HG03025 (cell line): ENCODE data around the gene AFF3.
"Not testable (repeated sequence)": the region's sequence is repeated elsewhere in the genome, so short reads cannot be mapped to it uniquely, and the experiment has no call there.

Experiments used
- ATAC-seq: cut with Tn5 transposase; IDR thresholded peaks from one replicate; pipeline ENCODE4 v1.9.1; 2021; ENCODE audit warnings: mild to moderate bottlenecking, moderate library complexity; ENCODE audit not compliant: unreplicated experiment, low FRiP score

Gene AFF3

GRCh38 chr2:100109986-100110613 lies 32.3 kb downstream of the AFF3 start:
- ATAC-seq = no peak

- not testable (repeated sequence) for ATAC-seq
These were observed 33.8 kb downstream of the AFF3 start for GRCh38 chr2:100108648-100109020.

- no peak for ATAC-seq
These were observed 34.3 kb downstream of the AFF3 start for GRCh38 chr2:100107906-100108647.

- no peak for ATAC-seq
These were observed 35.0 kb downstream of the AFF3 start for GRCh38 chr2:100107440-100107839.

- no peak for ATAC-seq
These were observed 35.9 kb downstream of the AFF3 start for GRCh38 chr2:100106460-100106859.

- ATAC-seq = no peak
These were observed 36.7 kb downstream of the AFF3 start for GRCh38 chr2:100105678-100106054.

- no peak for ATAC-seq
These were observed 37.4 kb downstream of the AFF3 start for GRCh38 chr2:100104718-100105677.

- ATAC-seq = not testable (repeated sequence)
These were observed 38.1 kb downstream of the AFF3 start for GRCh38 chr2:100104265-100104664.

GRCh38 chr2:100103527-100104252 lies 38.7 kb downstream of the AFF3 start:
- ATAC-seq = not testable (repeated sequence)

GRCh38 chr2:100102466-100103180 lies 39.8 kb downstream of the AFF3 start:
- not testable (repeated sequence) for ATAC-seq

- ATAC-seq = not testable (repeated sequence)
These were observed 43.5 kb downstream of the AFF3 start for GRCh38 chr2:100098855-100099254.

GRCh38 chr2:100097611-100098294 lies 44.6 kb downstream of the AFF3 start:
- not testable (repeated sequence) for ATAC-seq

- ATAC-seq = not testable (repeated sequence)
These were observed 46.5 kb downstream of the AFF3 start for GRCh38 chr2:100095845-100096244.

GRCh38 chr2:100091807-100092206 lies 50.6 kb downstream of the AFF3 start:
- not testable (repeated sequence) for ATAC-seq

GRCh38 chr2:100085744-100086143 lies 56.6 kb downstream of the AFF3 start:
- not testable (repeated sequence) for ATAC-seq

- ATAC-seq = not testable (repeated sequence)
These were observed 58.8 kb downstream of the AFF3 start for GRCh38 chr2:100083421-100084216.

GRCh38 chr2:100082302-100082978 lies 60.0 kb downstream of the AFF3 start:
- ATAC-seq = not testable (repeated sequence)

- no peak for ATAC-seq
These were observed 64.5 kb downstream of the AFF3 start for GRCh38 chr2:100077935-100078334.
